Measurements from ENCODE around the gene OR3A3.
"Not testable (repeated sequence)": the region's sequence is repeated elsewhere in the genome, so short reads cannot be mapped to it uniquely, and the experiment has no call there.

The OR3A3 gene

GRCh38 chr17:3385869-3386816 is 25.0 kb upstream of the OR3A3 start, which contains the start of gene OR3A2:
Gene OR3A2 (minus strand): TSS chr17:3386308.
- no peaks in the 10 kb centered on the region for H3K27me3 ChIP-seq (ENCODE audit: insufficient read depth, low read length, poor library complexity)
- H3K79me2 ChIP-seq (ENCODE audit: insufficient read depth, low read length): no peaks in the 10 kb centered on the region
- no peak within 1 kb of the TSS for H2AFZ ChIP-seq (ENCODE audit: low read depth, low read length)
- DNase-seq (no peak), ATAC-seq (ENCODE audit: insufficient read depth, low read depth) (no peak)
- no peak within 1 kb of the TSS for H3K4me3 ChIP-seq (ENCODE audit: low read depth in 1 of 2, low read length in 2 of 2)
- H3K4me1 ChIP-seq (ENCODE audit: insufficient read depth, low read length): no peaks in the 10 kb centered on the region
- TF ChIP-seq EZH2 (IDR thresholded peaks at IDR 0.05; ENCODE audit: borderline replicate concordance, low read depth, low read length, severe bottlenecking) (no peak), CTCF (IDR thresholded peaks at IDR 0.05; ENCODE audit: borderline replicate concordance, extremely low read depth, low read length, poor library complexity, severe bottlenecking) (no peak)
- no peaks in the 10 kb centered on the region for H3K9me3 ChIP-seq (ENCODE audit: insufficient read depth, low read length, severe bottlenecking)
- no peak within 1 kb of the TSS for H3K9ac ChIP-seq (ENCODE audit: low read depth, low read length)
- H3K36me3 ChIP-seq (ENCODE audit: insufficient read depth, low read length): no peaks in the 10 kb centered on the region
- H3K4me2 ChIP-seq (ENCODE audit: insufficient read depth, low read length): no peak within 1 kb of the TSS
- H3K27ac ChIP-seq (ENCODE audit: low read length): no peak within 1 kb of the TSS
- H4K20me1 ChIP-seq (ENCODE audit: insufficient read depth, low read length): no peaks in the 10 kb centered on the region

- H3K9me3 ChIP-seq (ENCODE audit: insufficient read depth, low read length, severe bottlenecking): no peaks in the 10 kb centered on the region
These were observed 21.4 kb upstream of the OR3A3 start for GRCh38 chr17:3389791-3390190.

GRCh38 chr17:3397801-3398200 is 13.4 kb upstream of the OR3A3 start:
- not testable (repeated sequence) for H3K27ac ChIP-seq (ENCODE audit: low read length); H2AFZ ChIP-seq (ENCODE audit: low read depth, low read length); H3K4me1 ChIP-seq (ENCODE audit: insufficient read depth, low read length); H3K27me3 ChIP-seq (ENCODE audit: insufficient read depth, low read length, poor library complexity); H3K36me3 ChIP-seq (ENCODE audit: insufficient read depth, low read length); H3K4me3 ChIP-seq (ENCODE audit: low read depth in 1 of 2, low read length in 2 of 2); H3K4me2 ChIP-seq (ENCODE audit: insufficient read depth, low read length); H3K9ac ChIP-seq (ENCODE audit: low read depth, low read length); H3K79me2 ChIP-seq (ENCODE audit: insufficient read depth, low read length); H3K9me3 ChIP-seq (ENCODE audit: insufficient read depth, low read length, severe bottlenecking); H4K20me1 ChIP-seq (ENCODE audit: insufficient read depth, low read length)
- peak; percentile 48; the same call in 1 of the 3 replicates for ATAC-seq (ENCODE audit: insufficient read depth, low read depth)
- DNase-seq: peak; percentile 49

More at GRCh38 chr17:3389791-3390190, 21.4 kb upstream of the OR3A3 start:
- Histone ChIP-seq H3K9ac (ENCODE audit: low read depth, low read length) (no peak overlapping the region), H3K36me3 (ENCODE audit: insufficient read depth, low read length) (no peaks in the 10 kb centered on the region), H3K79me2 (ENCODE audit: insufficient read depth, low read length) (no peaks in the 10 kb centered on the region), H4K20me1 (ENCODE audit: insufficient read depth, low read length) (no peaks in the 10 kb centered on the region), H3K4me1 (ENCODE audit: insufficient read depth, low read length) (no peaks in the 10 kb centered on the region), H3K27me3 (ENCODE audit: insufficient read depth, low read length, poor library complexity) (no peaks in the 10 kb centered on the region), H3K4me2 (ENCODE audit: insufficient read depth, low read length) (no peak overlapping the region), H2AFZ (ENCODE audit: low read depth, low read length) (no peak overlapping the region), H3K4me3 (ENCODE audit: low read depth in 1 of 2, low read length in 2 of 2) (no peak overlapping the region), H3K27ac (ENCODE audit: low read length) (no peak overlapping the region)
- no peak for ATAC-seq (ENCODE audit: insufficient read depth, low read depth)
- no peak for TF ChIP-seq EZH2 (IDR thresholded peaks at IDR 0.05; ENCODE audit: borderline replicate concordance, low read depth, low read length, severe bottlenecking)
- no peak for TF ChIP-seq CTCF (IDR thresholded peaks at IDR 0.05; ENCODE audit: borderline replicate concordance, extremely low read depth, low read length, poor library complexity, severe bottlenecking)
- DNase-seq: no peak

GRCh38 chr17:3398310-3398709 is 12.9 kb upstream of the OR3A3 start, which contains the start of gene OR1E1:
Gene OR1E1 (minus strand): TSS chr17:3398410. CDS start chr17:3398410, 0 bp downstream.
- Histone ChIP-seq H3K27ac (ENCODE audit: low read length) (no peak within 1 kb of the TSS), H3K9me3 (ENCODE audit: insufficient read depth, low read length, severe bottlenecking) (no peaks in the 10 kb centered on the region), H4K20me1 (ENCODE audit: insufficient read depth, low read length) (no peaks in the 10 kb centered on the region), H3K36me3 (ENCODE audit: insufficient read depth, low read length) (no peaks in the 10 kb centered on the region), H3K4me3 (ENCODE audit: low read depth in 1 of 2, low read length in 2 of 2) (no peak within 1 kb of the TSS), H2AFZ (ENCODE audit: low read depth, low read length) (no peak within 1 kb of the TSS), H3K4me2 (ENCODE audit: insufficient read depth, low read length) (no peak within 1 kb of the TSS), H3K27me3 (ENCODE audit: insufficient read depth, low read length, poor library complexity) (no peaks in the 10 kb centered on the region), H3K79me2 (ENCODE audit: insufficient read depth, low read length) (no peaks in the 10 kb centered on the region), H3K9ac (ENCODE audit: low read depth, low read length) (no peak within 1 kb of the TSS), H3K4me1 (ENCODE audit: insufficient read depth, low read length) (no peaks in the 10 kb centered on the region)
- no peak for ATAC-seq (ENCODE audit: insufficient read depth, low read depth)
- TF ChIP-seq EZH2 (IDR thresholded peaks at IDR 0.05; ENCODE audit: borderline replicate concordance, low read depth, low read length, severe bottlenecking) (no peak), CTCF (IDR thresholded peaks at IDR 0.05; ENCODE audit: borderline replicate concordance, extremely low read depth, low read length, poor library complexity, severe bottlenecking) (no peak)
- no peak for DNase-seq
